NB4 (cell line): Measurements from ENCODE around the gene ASPRV1.
"Not testable (repeated sequence)": the region's sequence is repeated elsewhere in the genome, so short reads cannot be mapped to it uniquely, and the experiment has no call there.

ENCODE experiments used
- DNase-seq: peaks from one replicate; pipeline ENCODE4 v3.0.0; 2010; ENCODE audit warnings: low read depth
- H3K4me3 ChIP-seq: one replicate; pipeline ENCODE4 v1.5.1; 2011; ENCODE audit warnings: mild to moderate bottlenecking, low read depth, low read length, moderate library complexity
- CTCF ChIP-seq: IDR thresholded peaks from one replicate; pipeline ENCODE4 v1.5.1; 2012; ENCODE audit warnings: low read depth, low read length
- MYC ChIP-seq: IDR thresholded peaks from 2 replicates; pipeline ENCODE4 v1.6.1; 2011; ENCODE audit warnings: low read depth, low read length
- POLR2A ChIP-seq: IDR thresholded peaks from 2 replicates; pipeline ENCODE4 v1.6.1; 2011; ENCODE audit warnings: mild to moderate bottlenecking; ENCODE audit not compliant: insufficient read length; ENCODE audit errors: extremely low read depth
- TF ChIP-seq, protein P1 (sequence below): IDR thresholded peaks from 2 replicates; pipeline ENCODE4 v1.6.1; 2011; ENCODE audit warnings: low read depth, low read length

ASPRV1 gene

GRCh38 chr2:69956475-69956979, 4.9 kb downstream of the ASPRV1 start:
- H3K4me3 ChIP-seq = no peak overlapping the region
- DNase-seq = no peak
- TF ChIP-seq, protein P1, sequence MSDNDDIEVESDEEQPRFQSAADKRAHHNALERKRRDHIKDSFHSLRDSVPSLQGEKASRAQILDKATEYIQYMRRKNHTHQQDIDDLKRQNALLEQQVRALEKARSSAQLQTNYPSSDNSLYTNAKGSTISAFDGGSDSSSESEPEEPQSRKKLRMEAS = no peak
- no peak for TF ChIP-seq CTCF
- TF ChIP-seq POLR2A = no peak
- TF ChIP-seq MYC = no peak

DNA sequence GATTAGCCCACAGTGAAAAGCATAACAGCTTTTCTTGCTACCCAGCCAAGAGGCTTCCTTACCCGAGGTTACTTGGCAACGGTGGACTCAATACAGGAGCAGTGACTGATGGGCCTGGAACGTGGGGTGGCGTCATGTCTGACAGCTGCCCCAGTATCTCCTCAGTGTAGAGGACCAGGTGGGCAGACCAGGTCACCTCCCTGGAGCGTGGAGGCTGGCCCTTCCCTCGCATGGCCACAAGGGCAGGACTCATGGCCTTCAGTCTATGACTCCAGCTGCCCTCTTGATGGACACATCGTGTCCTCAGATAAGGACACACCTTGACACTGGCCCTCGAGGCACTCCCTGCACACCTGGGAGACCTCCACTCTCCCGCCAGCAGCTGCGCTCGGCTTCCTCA, 6.4 kb downstream of the ASPRV1 start:
- no peak for DNase-seq
- H3K4me3 ChIP-seq = no peak overlapping the region
- TF ChIP-seq MYC = no peak
- TF ChIP-seq, protein P1 = no peak
- TF ChIP-seq CTCF = no peak
- no peak for TF ChIP-seq POLR2A

DNA sequence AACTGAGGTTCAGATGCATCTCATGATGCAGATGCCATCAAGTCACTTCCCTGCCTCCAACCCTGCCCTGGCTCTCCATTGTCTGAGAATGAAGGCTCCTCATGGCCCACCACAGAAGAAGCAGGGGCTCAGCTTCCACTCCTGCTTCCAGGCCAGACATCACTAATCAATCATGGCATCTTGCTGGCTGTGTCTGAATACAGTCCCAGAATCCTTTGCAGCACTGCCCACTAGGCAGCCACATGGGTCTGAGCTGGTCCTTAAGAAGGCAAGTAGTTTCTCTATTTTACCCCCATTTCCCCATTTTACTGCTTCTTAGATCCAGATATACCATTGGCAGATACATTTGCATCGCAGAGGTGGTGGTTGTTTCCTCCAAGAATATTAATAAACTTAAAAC, 7.3 kb downstream of the ASPRV1 start:
- no peak overlapping the region for H3K4me3 ChIP-seq
- no peak for DNase-seq
- TF ChIP-seq POLR2A (no peak), MYC (no peak)
- TF ChIP-seq, protein P1 = no peak

- no peak for TF ChIP-seq CTCF
- TF ChIP-seq MYC = no peak
- no peak for TF ChIP-seq POLR2A
- TF ChIP-seq, protein P1 = no peak
- DNase-seq = no peak
These were observed 8.9 kb downstream of the ASPRV1 start for GRCh38 chr2:69952336-69953115.

GRCh38 chr2:69950671-69951070, 10.8 kb downstream of the ASPRV1 start:
- DNase-seq, H3K4me3 ChIP-seq: not testable (repeated sequence)

More at GRCh38 chr2:69952336-69953115, 8.9 kb downstream of the ASPRV1 start:
- no peak overlapping the region for H3K4me3 ChIP-seq

DNA sequence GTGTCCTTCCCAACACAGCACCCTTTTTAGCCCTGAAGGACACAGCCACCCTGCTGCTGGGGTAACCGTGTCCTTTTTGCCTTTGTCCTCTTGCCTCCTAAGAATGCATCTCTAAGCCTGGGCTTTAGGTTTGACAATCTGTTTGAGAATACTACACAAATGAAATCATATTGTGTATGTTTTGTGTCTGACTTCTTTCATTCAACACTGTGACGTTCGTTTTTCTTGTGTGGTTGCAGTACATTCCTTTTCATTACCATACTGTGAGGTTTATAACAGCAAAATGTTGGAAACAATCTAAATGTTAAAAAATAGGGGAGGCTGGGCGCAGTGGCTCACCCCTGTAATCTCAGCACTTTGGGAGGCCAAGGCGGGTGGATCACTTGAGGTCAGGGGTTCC, 11.2 kb downstream of the ASPRV1 start:
- no peak overlapping the region for H3K4me3 ChIP-seq
- TF ChIP-seq CTCF (no peak), POLR2A (no peak), MYC (no peak)
- TF ChIP-seq, protein P1 = no peak
- no peak for DNase-seq
